SHP77 treated with DMSO at 0.1 percent for 48 hours (cell line): Measurements from ENCODE around the gene EPHB2.

Experiments used
- DNase-seq: peaks from one replicate; lab custom pipeline; 2025; lab: John Stamatoyannopoulos, UW

EPHB2 gene

GRCh38 chr1:22884806-22885530 lies 174.3 kb downstream of the EPHB2 start:
- no peak for DNase-seq

- no peak for DNase-seq
Measured at GRCh38 chr1:22886211-22886610, 175.6 kb downstream of the EPHB2 start.

- DNase-seq = no peak
Measured at GRCh38 chr1:22887491-22887890, 176.9 kb downstream of the EPHB2 start.

- DNase-seq = no peak
Measured at GRCh38 chr1:22888320-22889075, 177.9 kb downstream of the EPHB2 start.

GRCh38 chr1:22889213-22889827 lies 178.7 kb downstream of the EPHB2 start:
- no peak for DNase-seq

GRCh38 chr1:22892789-22893188 lies 182.2 kb downstream of the EPHB2 start:
- DNase-seq = no peak

GRCh38 chr1:22893292-22893691 lies 182.7 kb downstream of the EPHB2 start:
- DNase-seq = no peak

GRCh38 chr1:22895357-22895756 lies 184.7 kb downstream of the EPHB2 start:
- no peak for DNase-seq

GRCh38 chr1:22896184-22896583 lies 185.5 kb downstream of the EPHB2 start:
- no peak for DNase-seq

GRCh38 chr1:22900451-22900850 lies 189.8 kb downstream of the EPHB2 start:
- DNase-seq = no peak

- no peak for DNase-seq
Measured at GRCh38 chr1:22903113-22903512, 192.5 kb downstream of the EPHB2 start.

- no peak for DNase-seq
Measured at GRCh38 chr1:22906968-22907367, 196.3 kb downstream of the EPHB2 start.

GRCh38 chr1:22907528-22907927 lies 196.9 kb downstream of the EPHB2 start:
- no peak for DNase-seq

GRCh38 chr1:22908880-22909426 lies 198.3 kb downstream of the EPHB2 start:
- DNase-seq = no peak

GRCh38 chr1:22910286-22910685 lies 199.6 kb downstream of the EPHB2 start:
- no peak for DNase-seq

- DNase-seq = no peak
Measured at GRCh38 chr1:22910986-22911651, 200.5 kb downstream of the EPHB2 start.

GRCh38 chr1:22912311-22912710 lies 201.7 kb downstream of the EPHB2 start:
- no peak for DNase-seq

- DNase-seq = no peak
Measured at GRCh38 chr1:22913421-22914141, 202.9 kb downstream of the EPHB2 start.

GRCh38 chr1:22914156-22914555 lies 203.5 kb downstream of the EPHB2 start:
- DNase-seq = no peak

- no peak for DNase-seq
Measured at GRCh38 chr1:22914633-22915217, 204.1 kb downstream of the EPHB2 start.

GRCh38 chr1:22915231-22915630 lies 204.6 kb downstream of the EPHB2 start:
- no peak for DNase-seq
